Measurements from ENCODE around the gene CPVL. TPM values are rescaled to one million over a fixed set of nuclear protein-coding genes. Genes with fewer than 3 reads are reported as not detected.

The CPVL gene
- total RNA-seq, 1 experiment from 2014 or later, result 26.9 TPM

GRCh38 chr7:29040579-29040925 is 105.8 kb downstream of the CPVL start:
- Histone ChIP-seq H4K5ac (ENCODE audit: insufficient read length, low read depth, low read length) (no peak overlapping the region), H2BK5ac (ENCODE audit: insufficient read length, low read length) (no peak overlapping the region), H3K27ac (ENCODE audit: insufficient read length, low read depth, low read length) (no peak overlapping the region), H2BK120ac (ENCODE audit: low read depth, low read length, poor library complexity, severe bottlenecking) (no peak overlapping the region), H2BK15ac (ENCODE audit: low read depth, low read length) (no peak overlapping the region), H2BK12ac (ENCODE audit: insufficient read length, low read depth, low read length) (no peak overlapping the region), H3K9ac (ENCODE audit: extremely low read depth, insufficient read length, low read length) (no peak overlapping the region), H3K9me3 (ENCODE audit: control insufficient read depth, low read depth, low read length) (no peaks in the 10 kb centered on the region), H3K4ac (ENCODE audit: low read depth, low read length) (no peak overlapping the region), H2AK5ac (ENCODE audit: insufficient read length, low read length) (no peak overlapping the region), H3K4me2 (ENCODE audit: insufficient read depth, insufficient read length, low read length) (no peak overlapping the region), H4K91ac (ENCODE audit: insufficient read length, low read depth, low read length) (no peak overlapping the region), H4K8ac (replicated peaks; ENCODE audit: insufficient read length, low read depth, low read length) (no peak overlapping the region), H2BK20ac (ENCODE audit: low read depth, low read length, poor library complexity, severe bottlenecking) (no peak overlapping the region), H3K14ac (ENCODE audit: insufficient read depth, low read length) (no peak overlapping the region), H3K56ac (ENCODE audit: insufficient read length, low read depth, low read length) (no peak overlapping the region), H3K4me1 (ENCODE audit: insufficient read depth, low read length) (no peaks in the 10 kb centered on the region; the same call in 1 of the 2 replicates), H4K20me1 (ENCODE audit: control insufficient read depth, insufficient read depth, insufficient read length) (no peaks in the 10 kb centered on the region), H3K23ac (ENCODE audit: insufficient read length, low read depth, low read length) (no peak overlapping the region), H3K79me2 (ENCODE audit: insufficient read depth, low read length) (no peaks in the 10 kb centered on the region), H3K79me1 (ENCODE audit: insufficient read depth, low read depth, low read length, poor library complexity, severe bottlenecking) (no peaks in the 10 kb centered on the region), H2AFZ (ENCODE audit: low read length) (no peak overlapping the region), H3K27me3 (ENCODE audit: insufficient read depth, low read length) (no peaks in the 10 kb centered on the region), H3K23me2 (ENCODE audit: insufficient read length, low read depth, low read length, poor library complexity, severe bottlenecking) (no peaks in the 10 kb centered on the region), H3K18ac (ENCODE audit: insufficient read length, low read depth, low read length) (no peak overlapping the region), H3T11ph (ENCODE audit: low read length) (no peak overlapping the region)
- H3K27ac Mint-ChIP-seq, result no peak overlapping the region
- no peak for TF ChIP-seq CTCF (conservative IDR thresholded peaks at IDR 0.05)
- DNase-seq, result no peak
- WGBS (ENCODE audit: extremely low coverage, insufficient read length, low lambda C conversion rate), result no CpG with 5 or more reads among the region's 2 CpGs
- no peak overlapping the region for H3K4me3 Mint-ChIP-seq
- H3K4me1 Mint-ChIP-seq, result peaks cover 36 to 45% of the 10 kb centered on the region in 2 experiments
- no peaks in the 10 kb centered on the region for H3K9me3 Mint-ChIP-seq
- H3K27me3 Mint-ChIP-seq (ENCODE audit: low read depth), result no peaks in the 10 kb centered on the region; the same call in 1 of the 2 replicates
- H3K36me3 Mint-ChIP-seq (ENCODE audit: insufficient read depth in 1 of 3, low read depth in 3 of 3), result no peaks in the 10 kb centered on the region

Measured in H9 (cell line).